HG02840 (cell line): ENCODE measurements around the gene ECHS1.
"Not testable (repeated sequence)": the region's sequence is repeated elsewhere in the genome, so short reads cannot be mapped to it uniquely, and the experiment has no call there.

ENCODE experiments used
- ATAC-seq: cut with Tn5 transposase; IDR thresholded peaks from one replicate; pipeline ENCODE4 v1.9.1; 2021; ENCODE audit warnings: mild to moderate bottlenecking, moderate library complexity, moderate number of reproducible peaks; ENCODE audit not compliant: unreplicated experiment, low FRiP score

ECHS1 gene

GRCh38 chr10:133327651-133328357, 45.4 kb downstream of the ECHS1 start:
- ATAC-seq, result no peak

DNA sequence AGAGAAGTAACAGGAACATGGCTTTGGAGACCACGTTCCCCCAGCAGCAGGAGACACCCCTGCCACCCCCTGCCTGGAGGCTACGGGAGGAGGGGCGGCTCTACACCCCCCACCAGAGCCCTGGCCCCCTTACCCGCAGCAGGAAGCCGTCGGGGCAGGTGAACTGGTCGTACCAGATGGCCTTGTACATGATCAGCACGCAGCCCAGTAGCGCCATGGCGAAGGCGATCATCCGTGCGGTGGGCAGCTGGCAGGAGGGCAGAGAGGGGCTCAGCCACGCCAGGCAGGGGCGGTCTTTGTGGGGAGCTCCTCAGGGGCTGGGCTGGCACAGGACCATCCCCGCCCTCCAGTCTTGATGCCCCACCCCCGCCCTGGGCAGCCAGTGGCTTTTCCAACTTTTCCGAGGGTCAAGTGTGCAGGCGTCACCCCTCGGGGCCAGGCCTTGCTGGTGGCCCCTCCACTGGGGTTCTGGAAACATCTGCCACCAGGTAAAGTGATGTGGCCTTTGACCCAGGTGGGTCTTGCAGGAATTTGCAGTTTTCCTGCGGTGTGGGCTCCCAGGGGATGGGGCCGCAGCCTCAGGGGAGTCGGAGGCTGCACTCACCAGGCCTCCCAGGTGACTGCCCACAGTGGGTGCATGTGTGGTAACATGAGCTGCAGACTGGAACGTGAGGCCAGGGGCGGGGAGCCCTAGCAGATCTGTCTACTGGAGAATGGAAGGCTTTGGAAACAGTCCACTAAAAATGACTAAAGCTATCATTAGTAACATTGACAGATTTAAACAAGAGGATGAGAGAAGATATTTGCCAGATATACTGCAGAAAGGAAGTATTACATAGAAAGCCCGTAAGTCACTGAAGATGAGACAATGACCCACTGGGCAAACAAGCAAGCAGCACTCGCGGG, 46.2 kb downstream of the ECHS1 start:
- no peak for ATAC-seq

DNA sequence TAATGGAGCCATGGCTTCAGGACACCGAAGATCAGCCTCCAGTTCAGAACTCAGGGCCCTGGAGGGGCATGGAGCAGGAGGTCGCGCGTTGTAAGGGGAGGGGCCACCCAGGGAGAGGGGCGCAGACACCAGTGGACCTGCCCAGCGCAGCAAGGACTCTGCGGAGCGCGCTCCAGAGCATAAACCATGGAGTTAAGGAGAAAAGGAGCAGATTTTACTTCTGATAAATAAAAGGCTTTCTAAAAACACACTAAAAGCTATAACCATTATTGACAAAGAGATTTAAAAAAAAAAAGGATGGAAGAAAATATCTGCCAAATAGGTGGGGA, 47.0 kb downstream of the ECHS1 start:
- no peak for ATAC-seq

GRCh38 chr10:133325440-133326222, 47.5 kb downstream of the ECHS1 start:
- no peak for ATAC-seq

DNA sequence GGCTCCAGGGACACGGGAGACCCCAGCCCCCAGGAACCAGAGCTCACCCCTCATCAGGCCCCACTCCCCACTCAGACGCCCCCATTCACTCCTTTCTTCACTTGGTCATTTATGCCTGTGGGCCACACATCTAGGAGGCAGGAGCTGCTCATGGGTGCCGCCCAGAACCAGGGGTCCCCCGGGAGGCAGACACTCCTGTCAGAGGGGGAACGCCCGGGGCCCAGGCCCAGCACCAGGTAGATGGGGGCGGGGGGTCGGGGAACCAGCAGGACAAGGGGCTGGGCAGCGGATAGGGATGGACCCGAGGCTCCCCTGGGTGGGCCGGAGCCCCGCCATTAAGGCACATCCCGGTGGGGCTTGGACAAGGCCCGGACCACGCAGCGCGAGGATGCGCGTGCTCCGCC, 48.3 kb downstream of the ECHS1 start:
- ATAC-seq, result no peak

- no peak for ATAC-seq
Observed at GRCh38 chr10:133324198-133324792, 48.9 kb downstream of the ECHS1 start.

- not testable (repeated sequence) for ATAC-seq
Observed at GRCh38 chr10:133322064-133322709, 51.0 kb downstream of the ECHS1 start.

GRCh38 chr10:133320852-133321422, 52.2 kb downstream of the ECHS1 start:
- not testable (repeated sequence) for ATAC-seq

DNA sequence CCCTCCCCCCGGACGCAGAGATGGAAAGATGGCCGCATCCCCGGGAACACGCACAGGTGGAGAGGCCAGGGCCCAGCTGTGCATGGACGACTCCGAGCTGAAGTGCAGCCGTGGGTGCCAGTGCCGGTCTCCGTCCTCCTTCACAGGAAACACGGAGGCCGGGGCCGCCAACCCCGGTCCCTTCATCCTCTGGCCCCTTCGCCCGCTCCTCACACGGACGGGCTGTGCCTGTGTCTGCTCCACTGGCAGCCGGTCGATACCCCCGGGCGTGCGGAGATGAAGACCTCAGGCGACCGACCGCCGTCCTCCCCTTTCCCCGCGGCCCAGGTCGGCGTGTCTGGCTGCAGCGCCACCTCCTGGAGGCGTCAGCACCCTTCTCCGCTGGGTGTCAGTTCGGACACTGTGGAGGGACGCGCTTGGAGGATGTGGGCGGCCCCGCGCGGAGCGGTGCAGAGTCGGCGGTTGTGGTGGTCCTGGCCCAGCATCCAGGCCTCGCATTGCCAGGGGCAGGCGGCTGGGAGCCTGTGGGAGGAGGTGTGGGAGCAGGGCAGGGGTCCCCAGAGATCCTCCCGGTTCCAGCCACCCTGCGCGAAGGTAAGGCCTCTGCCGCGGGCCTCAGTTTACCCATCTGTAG, 54.5 kb downstream of the ECHS1 start:
- no peak for ATAC-seq

DNA sequence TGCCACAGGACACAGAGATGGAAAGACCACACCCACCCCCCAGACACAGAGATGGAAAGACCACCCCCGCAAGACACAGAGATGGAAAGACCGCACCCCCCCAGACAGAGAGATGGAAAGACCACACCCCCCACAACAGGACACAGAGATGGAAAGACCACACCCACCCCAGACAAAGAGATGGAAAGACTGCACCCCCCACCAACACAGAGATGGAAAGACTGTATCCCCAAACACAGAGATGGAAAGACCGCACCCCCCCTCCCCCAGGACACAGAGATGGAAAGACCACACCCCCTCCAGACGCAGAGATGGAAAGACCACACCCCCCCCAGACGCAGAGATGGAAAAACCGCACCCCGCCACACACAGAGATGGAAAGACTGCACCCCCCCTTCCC, 56.4 kb downstream of the ECHS1 start:
- ATAC-seq, result no peak

DNA sequence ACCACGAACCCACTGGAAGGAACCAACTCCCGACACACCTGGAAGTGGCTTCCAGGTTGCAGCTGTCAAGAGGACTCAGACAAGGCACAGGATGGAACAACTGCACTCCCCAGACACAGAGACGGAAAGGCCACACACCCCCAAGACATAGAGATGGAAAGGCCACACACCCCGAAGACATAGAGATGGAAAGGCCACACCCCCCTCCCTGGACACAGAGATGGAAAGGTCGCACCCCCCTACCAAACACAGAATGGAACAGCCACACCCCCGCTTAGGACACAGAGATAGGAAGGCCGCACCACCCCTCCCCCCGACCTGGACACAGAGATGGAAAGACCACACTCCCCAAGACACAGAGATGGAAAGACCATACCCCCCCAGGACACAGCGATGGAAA, 56.9 kb downstream of the ECHS1 start:
- no peak for ATAC-seq

DNA sequence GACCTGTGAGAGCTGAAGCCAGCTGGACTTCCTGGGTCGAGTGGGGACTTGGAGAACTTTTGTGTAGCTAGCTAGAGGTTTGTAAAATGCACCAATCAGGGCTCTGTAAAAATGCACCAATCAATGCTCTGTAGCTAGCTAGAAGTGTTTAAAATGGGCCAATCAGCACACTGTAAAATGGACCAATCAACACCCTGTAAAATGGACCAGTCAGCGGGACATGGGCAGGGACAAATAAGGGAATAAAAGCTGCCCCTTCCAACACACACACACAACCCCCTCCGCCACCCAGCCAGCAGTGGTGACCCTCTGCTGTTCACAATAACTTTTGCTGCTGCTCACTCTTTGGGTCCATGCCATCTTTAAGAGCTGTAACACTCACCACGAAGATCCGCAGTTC, 57.3 kb downstream of the ECHS1 start:
- ATAC-seq, result no peak

DNA sequence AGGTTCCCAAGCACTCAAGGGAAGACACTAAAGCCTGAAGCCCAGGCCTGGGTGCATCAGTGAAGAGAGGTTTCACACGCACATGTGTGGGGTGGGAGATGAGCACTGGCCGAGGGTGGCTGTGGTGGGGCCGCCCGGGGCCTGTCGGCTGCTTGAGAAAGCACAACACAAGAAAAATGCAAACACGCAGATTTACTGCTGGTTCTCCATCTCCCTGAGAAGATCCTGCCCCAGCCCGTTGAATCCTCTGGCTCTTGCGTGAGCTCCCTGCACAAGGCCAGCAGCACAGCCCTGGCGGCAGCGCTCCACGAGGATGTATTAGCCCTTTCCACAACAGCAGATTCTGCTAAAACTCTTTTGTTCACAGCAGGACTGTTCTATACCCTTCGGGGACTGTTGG, 58.2 kb downstream of the ECHS1 start:
- no peak for ATAC-seq

- ATAC-seq, result no peak
Observed at GRCh38 chr10:133313192-133313591, 60.0 kb downstream of the ECHS1 start.

- no peak for ATAC-seq
Observed at GRCh38 chr10:133312769-133313145, 60.4 kb downstream of the ECHS1 start.
